GM23248 (cell line): ENCODE results near the gene AQP9.

Experiments used
- EZH2 ChIP-seq: fragments of 200-600 bp; sonication (generic); IDR thresholded peaks from 2 replicates; pipeline ENCODE4 v1.6.1; 2018; ENCODE audit warnings: antibody characterized with exemption, mild to moderate bottlenecking; ENCODE audit not compliant: insufficient read depth, poor library complexity, severe bottlenecking
- EZH2phosphoT487 ChIP-seq: fragments of 200-600 bp; sonication (generic); IDR thresholded peaks from 2 replicates; pipeline ENCODE4 v1.6.1; 2018; ENCODE audit warnings: antibody characterized with exemption, moderate library complexity, mild to moderate bottlenecking, low read depth; ENCODE audit not compliant: insufficient read depth

GRCh38 chr15:58110999-58111717 is 27.0 kb upstream of the AQP9 start:
- TF ChIP-seq EZH2phosphoT487 (no peak), EZH2 (no peak)
